Femur (tissue), 1 donor: ENCODE data around the gene RAB15.

ENCODE experiments used
- DNase-seq: peaks from one replicate; pipeline ENCODE4 v3.0.0-alpha.2; 2017

The RAB15 gene

GRCh38 chr14:64971943-64972791 is at the start of gene RAB15:
TSS of gene RAB15 (minus strand) at chr14:64972336. CDS start at chr14:64972076, 260 bp downstream.
- DNase-seq = peak; percentile 69

GRCh38 chr14:65019944-65020566 is 47.9 kb upstream of the RAB15 start:
- peak; percentile 52 for DNase-seq

- no peak for DNase-seq
These were observed 44.3 kb upstream of the RAB15 start for GRCh38 chr14:65016471-65016870.

GRCh38 chr14:65015391-65015790 is 43.3 kb upstream of the RAB15 start:
- no peak for DNase-seq

DNA sequence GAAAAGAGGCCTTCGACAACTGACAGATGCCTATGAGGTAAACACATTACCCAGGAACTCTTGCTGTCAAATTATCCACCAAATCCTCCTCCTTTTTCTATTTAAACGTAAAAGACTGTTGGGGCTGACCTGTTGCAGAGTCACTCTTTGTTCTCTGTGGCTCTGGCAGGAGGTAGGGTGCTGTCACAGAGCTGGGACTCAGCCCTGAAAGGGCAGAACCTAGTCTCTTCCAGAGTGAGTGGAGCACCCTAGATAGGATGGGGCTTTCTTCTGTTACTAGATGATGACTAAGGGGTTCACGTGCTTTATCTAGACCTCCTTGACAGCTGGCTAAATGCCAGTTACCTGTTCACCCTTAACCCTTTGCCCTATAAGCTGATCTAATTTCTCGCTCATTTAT is 40.2 kb upstream of the RAB15 start:
- DNase-seq = no peak

GRCh38 chr14:65011538-65011937 is 39.4 kb upstream of the RAB15 start:
- no peak for DNase-seq

- no peak for DNase-seq
These were observed 38.2 kb upstream of the RAB15 start for GRCh38 chr14:65010211-65010931.

DNA sequence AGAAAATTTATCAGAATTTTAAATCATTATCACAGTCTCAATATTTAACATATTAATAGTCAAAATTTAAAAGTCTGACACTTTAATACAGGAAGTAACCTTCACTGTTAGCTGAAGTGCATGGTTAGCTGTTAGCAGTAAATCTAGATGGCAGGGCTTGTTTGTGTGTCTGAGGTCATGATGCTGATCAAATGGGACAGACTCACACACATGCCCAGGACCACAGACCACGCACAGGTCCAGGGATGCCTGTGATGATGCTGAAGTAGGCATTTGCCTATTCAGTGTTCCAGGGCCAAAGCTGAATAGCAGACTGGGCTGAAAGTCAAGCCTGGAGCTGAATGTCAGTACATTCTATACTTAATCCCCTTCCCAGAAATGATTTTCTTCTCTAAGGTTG is 35.1 kb upstream of the RAB15 start:
- DNase-seq = no peak

GRCh38 chr14:65006261-65006721 is 34.2 kb upstream of the RAB15 start:
- no peak for DNase-seq

GRCh38 chr14:65003394-65003793 is 31.3 kb upstream of the RAB15 start:
- no peak for DNase-seq

- no peak for DNase-seq
These were observed 30.6 kb upstream of the RAB15 start for GRCh38 chr14:65002586-65003210.

DNA sequence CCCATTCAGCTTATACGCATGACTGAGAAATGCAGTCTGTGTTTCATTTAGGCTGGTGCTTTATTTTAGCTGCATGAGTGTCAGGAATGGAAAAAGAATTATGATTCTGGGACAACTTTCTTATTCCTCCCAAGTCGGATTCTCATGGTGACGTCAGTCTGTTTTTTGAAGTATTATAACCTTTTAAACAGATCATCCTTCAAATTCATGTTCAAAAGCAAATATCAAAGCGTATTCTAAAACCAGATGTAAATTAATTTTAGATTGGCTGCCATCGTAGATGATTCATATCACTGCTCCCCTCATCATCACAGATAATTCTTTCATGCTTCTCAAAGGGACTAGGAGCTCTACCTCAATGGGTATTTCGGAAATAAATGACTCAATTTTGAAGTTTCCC is 29.6 kb upstream of the RAB15 start:
- no peak for DNase-seq

DNA sequence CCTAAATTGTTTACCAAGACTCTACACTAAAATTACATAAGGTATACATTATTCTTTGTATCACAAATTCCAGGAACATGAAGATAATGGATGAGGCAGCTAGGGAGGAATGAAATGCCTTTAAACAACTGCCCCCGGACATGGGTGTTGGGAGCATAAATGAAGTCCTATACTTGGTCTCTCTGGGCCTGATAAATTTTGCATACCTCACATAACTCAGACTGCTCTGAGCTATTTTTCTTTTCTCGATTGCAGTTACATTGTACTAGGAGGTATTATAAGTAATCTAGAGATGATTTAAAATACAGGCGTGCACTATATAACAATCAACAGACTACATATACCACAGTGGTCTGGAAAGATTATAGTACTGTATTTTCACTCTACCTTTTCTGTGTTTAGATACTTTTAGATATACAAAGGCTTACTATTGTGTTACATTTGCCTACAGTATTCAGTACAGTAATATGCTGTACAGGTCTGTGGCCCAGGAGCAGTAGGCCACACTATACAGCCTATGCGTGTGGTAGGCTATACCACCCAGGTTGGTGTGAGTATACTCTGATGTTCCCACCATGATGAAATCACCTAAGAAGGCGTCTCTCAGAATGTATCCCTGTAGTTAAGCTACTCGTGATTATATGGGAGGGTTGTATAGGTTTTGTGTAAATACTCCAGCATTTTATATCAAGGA is 28.9 kb upstream of the RAB15 start:
- DNase-seq = no peak

GRCh38 chr14:64998455-64998931 is 26.4 kb upstream of the RAB15 start:
- DNase-seq = no peak

GRCh38 chr14:64997108-64997794 is 25.1 kb upstream of the RAB15 start:
- DNase-seq = no peak

GRCh38 chr14:64995291-64995690 is 23.2 kb upstream of the RAB15 start:
- DNase-seq = no peak

DNA sequence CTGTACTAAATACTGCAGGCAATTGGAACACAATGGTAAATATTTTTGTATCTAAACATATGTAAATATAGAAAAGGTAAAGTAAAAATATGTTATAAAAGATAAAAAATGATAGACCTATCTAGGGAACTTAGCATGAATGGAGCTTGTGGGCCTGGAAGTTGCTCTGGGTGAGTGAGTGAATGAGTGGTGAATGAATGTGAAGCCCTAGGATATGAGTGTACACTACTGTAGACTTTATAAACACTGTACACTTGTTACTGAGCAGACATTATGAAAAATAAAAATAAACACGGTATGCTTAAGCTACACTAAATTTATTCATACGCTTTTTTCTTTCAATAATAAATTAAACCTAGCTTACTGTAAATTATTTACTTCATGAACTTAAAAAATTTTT is 22.4 kb upstream of the RAB15 start:
- no peak for DNase-seq

GRCh38 chr14:64993266-64993930 is 21.3 kb upstream of the RAB15 start:
- DNase-seq = no peak

DNA sequence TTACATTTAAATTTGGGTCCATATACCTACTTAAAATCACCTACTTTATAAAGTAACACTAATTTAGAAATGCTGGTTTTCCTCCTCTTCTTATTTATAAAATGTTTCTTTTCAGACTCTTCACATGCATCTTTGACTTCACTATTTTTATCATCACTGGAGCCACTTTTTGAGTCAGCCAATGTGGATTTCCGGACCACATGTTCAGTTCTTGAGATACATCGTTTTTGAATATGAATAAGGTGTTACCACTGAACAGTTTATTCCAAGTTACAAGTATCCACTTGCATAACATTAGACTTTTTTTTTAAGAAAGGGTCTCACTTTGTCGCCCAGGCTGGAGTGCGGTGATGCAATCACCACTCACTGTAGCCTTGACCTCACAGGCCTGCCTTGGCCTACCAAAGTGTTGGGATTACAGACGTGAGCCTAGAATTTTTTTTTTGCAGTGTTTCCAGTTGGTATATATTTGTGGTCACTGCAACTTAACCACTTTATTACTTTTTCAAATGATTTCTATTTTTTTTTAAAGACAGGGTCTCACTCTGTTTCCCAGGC is 20.3 kb upstream of the RAB15 start:
- DNase-seq = no peak

DNA sequence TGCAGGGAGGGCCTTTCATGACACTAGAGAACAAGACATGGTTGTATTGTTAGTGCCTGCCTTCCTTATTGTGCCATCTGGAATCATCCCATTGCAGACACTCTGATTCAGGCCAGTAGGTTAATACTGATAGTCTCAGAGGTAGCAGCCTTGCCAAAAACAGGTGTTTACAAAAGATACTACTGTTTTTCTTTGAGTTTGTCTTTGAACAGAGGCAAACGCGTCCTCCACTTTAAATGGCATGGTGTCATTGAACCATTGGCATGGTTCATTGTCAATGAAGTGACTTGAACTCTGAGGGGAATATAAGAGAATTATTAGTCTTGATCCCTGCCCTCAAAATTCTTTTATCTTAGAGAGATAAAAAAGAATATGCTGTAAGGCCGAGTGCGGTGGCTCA is 18.8 kb upstream of the RAB15 start:
- DNase-seq = no peak

- DNase-seq = no peak
These were observed 18.2 kb upstream of the RAB15 start for GRCh38 chr14:64990296-64990695.
